K562 (cell line): Measurements from ENCODE around the gene CSNK1G2. TPM values are rescaled to one million over a fixed set of nuclear protein-coding genes. Genes with fewer than 3 reads are reported as not detected.

Experiments used
- CBX1 ChIP-seq: sonication (generic); IDR thresholded peaks from 2 replicates; pipeline ENCODE4 v1.6.1; 2016; ENCODE audit warnings: antibody characterized with exemption, low read depth, mild to moderate bottlenecking
- DIDO1 ChIP-seq: fragments of 450-650 bp; IDR thresholded peaks from 2 replicates; pipeline ENCODE4 v1.6.1; 2016; ENCODE audit warnings: low read depth, missing biosample characterization, missing genetic modification characterization
- NFYB ChIP-seq: IDR thresholded peaks from 2 replicates; pipeline ENCODE4 v1.6.1; 2011; ENCODE audit warnings: mild to moderate bottlenecking, moderate library complexity; ENCODE audit not compliant: insufficient read length; ENCODE audit errors: extremely low read depth
- PHF21A ChIP-seq: fragments of 450-650 bp; IDR thresholded peaks from 2 replicates; pipeline ENCODE4 v1.6.1; 2017; ENCODE audit warnings: low read depth, borderline replicate concordance
- SAFB ChIP-seq: fragments of 200-400 bp; formaldehyde crosslinking; IDR thresholded peaks from 2 replicates; pipeline ENCODE4 v1.6.1; 2017; ENCODE audit warnings: low read depth, low read length, borderline replicate concordance
- SIRT6 ChIP-seq: IDR thresholded peaks from one replicate; pipeline ENCODE4 v1.6.1; 2012; ENCODE audit warnings: low read depth, mild to moderate bottlenecking, control low read depth, inconsistent platforms, low read length, moderate library complexity
- TEAD4 ChIP-seq, 2 experiments: sonication (generic) in 1 of 2; formaldehyde crosslinking in 1 of 2; IDR thresholded peaks; 2 replicates each; pipeline versions ENCODE4 v1.6.1 to v1.8.0; 2012 to 2022; ENCODE audit warnings: borderline replicate concordance in 1 of 2, inconsistent platforms in 1 of 2, low read length in 1 of 2, mild to moderate bottlenecking in 1 of 2, missing genetic modification reagents in 1 of 2
- ZNF311 ChIP-seq: fragments of 250-450 bp; sonication (Bioruptor Pico); IDR thresholded peaks from 2 replicates; pipeline ENCODE4 v1.4.0; 2020; ENCODE audit warnings: mild to moderate bottlenecking, moderate library complexity
- ZNF41 ChIP-seq: fragments of 250-450 bp; sonication (Bioruptor Pico); conservative IDR thresholded peaks from 2 replicates; pipeline ENCODE4 v1.4.0; 2020; ENCODE audit warnings: mild to moderate bottlenecking
- polyA plus RNA-seq, 8 experiments: library from polyadenylated mRNA; depleted of rRNA in 4 of 8; stranded (reverse) in 5 of 8; unstranded in 3 of 8; fragments of >200 nt; fragmentation: Nextera tagmentation in 2 of 8; fragmentation: Illumina TruSeq in 1 of 8; extraction: Ambion mirVana in 2 of 8; extraction: Trizol in 1 of 8; gene quantifications; 2 replicates each; pipeline versions ENCODE4 v1.2.1 to v1.2.3, GENCODE V29; 2011 to 2014; ENCODE audit warnings: inconsistent platforms in 1 of 8, missing spikeins in 1 of 8
- total RNA-seq, 7 experiments: library from RNA; depleted of rRNA in 6 of 7; stranded (reverse); fragments of >200 nt in 6 of 7; fragmentation: Illumina TruSeq in 2 of 7; extraction: Trizol in 2 of 7; gene quantifications; 2 replicates each; pipeline versions ENCODE4 v1.2.1 to v1.2.3, GENCODE V29; 2011 to 2021; ENCODE audit warnings: low replicate concordance in 1 of 7
- TF ChIP-seq, protein P1 (sequence below): fragments of 250-450 bp; sonication (Bioruptor Pico); IDR thresholded peaks from 2 replicates; pipeline ENCODE4 v1.8.0; 2021; ENCODE audit warnings: moderate library complexity, mild to moderate bottlenecking, inconsistent platforms
- TF ChIP-seq, protein P2 (sequence below): fragments of 250-450 bp; sonication (Bioruptor Pico); IDR thresholded peaks from 2 replicates; pipeline ENCODE4 v1.5.1; 2021; ENCODE audit warnings: mild to moderate bottlenecking
- TF ChIP-seq, protein P3 (sequence below): fragments of 250-450 bp; sonication (Bioruptor Pico); IDR thresholded peaks from 2 replicates; pipeline ENCODE4 v1.4.0; 2020
- TF ChIP-seq, protein P4 (sequence below): fragments of 250-450 bp; sonication (Bioruptor Pico); IDR thresholded peaks from 2 replicates; pipeline ENCODE4 v1.4.0; 2020; ENCODE audit warnings: mild to moderate bottlenecking, moderate library complexity

Gene CSNK1G2
- total and polyA plus RNA-seq, 9 of the 15 experiments (the other 6 are each of a cell fraction or from before 2014, with no cell fraction given) = 0.48 to 119 (median 49.5) TPM

DNA sequence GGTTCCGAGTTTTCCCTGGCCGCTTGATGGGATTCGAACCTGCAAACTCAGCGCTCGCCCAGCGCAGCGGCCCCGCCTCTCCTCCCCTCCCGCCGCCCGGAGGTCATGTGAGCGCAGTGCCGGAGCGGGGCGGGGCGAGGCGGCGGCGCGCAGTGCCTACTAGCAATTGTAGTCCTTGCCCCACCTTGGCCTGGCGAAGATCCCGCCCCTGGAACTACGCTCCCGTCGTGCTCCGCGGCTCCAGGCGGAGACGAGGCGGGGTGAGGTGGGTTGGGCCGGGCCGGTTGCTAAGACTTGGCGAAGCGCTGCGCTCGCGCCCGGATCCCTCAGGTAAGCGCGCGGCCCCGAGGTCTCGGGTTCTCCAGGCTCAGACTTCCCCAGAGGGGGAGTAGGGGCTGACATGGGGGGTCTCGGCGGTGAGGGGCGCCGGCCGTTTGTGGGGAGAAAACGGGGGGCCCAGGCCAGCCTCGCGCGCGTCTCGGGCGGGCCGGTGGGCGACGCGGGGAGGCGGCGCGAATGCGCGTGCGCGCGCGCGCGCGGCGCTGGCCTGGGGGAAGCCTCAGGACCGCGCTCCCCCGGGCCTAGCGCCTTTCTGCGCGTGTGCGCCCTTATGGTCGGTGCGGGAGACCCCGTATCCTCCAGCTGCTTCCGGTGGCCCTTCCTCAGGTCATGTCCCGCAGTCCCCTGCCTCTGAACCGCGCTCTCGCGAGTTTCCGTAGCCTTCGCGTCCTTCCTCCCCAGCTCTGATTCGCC, 35.7 kb upstream of the CSNK1G2 start, which contains the start of the genes ADAT3 and SCAMP4 (continued):
- TF ChIP-seq, protein P1, sequence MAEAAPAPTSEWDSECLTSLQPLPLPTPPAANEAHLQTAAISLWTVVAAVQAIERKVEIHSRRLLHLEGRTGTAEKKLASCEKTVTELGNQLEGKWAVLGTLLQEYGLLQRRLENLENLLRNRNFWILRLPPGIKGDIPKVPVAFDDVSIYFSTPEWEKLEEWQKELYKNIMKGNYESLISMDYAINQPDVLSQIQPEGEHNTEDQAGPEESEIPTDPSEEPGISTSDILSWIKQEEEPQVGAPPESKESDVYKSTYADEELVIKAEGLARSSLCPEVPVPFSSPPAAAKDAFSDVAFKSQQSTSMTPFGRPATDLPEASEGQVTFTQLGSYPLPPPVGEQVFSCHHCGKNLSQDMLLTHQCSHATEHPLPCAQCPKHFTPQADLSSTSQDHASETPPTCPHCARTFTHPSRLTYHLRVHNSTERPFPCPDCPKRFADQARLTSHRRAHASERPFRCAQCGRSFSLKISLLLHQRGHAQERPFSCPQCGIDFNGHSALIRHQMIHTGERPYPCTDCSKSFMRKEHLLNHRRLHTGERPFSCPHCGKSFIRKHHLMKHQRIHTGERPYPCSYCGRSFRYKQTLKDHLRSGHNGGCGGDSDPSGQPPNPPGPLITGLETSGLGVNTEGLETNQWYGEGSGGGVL = no peak
- TF ChIP-seq, protein P2, sequence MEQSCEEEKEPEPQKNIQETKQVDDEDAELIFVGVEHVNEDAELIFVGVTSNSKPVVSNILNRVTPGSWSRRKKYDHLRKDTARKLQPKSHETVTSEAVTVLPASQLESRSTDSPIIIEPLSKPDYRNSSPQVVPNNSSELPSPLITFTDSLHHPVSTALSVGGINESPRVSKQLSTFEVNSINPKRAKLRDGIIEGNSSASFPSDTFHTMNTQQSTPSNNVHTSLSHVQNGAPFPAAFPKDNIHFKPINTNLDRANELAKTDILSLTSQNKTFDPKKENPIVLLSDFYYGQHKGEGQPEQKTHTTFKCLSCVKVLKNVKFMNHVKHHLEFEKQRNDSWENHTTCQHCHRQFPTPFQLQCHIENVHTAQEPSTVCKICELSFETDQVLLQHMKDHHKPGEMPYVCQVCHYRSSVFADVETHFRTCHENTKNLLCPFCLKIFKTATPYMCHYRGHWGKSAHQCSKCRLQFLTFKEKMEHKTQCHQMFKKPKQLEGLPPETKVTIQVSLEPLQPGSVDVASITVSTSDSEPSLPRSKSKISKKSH (CRISPR knock-in tag) = no peak
- TF ChIP-seq DIDO1 (tag) (peak; percentile 67), ZNF311 (CRISPR knock-in tag) (peak; percentile 60; the same call in 1 of the 2 replicates), TEAD4 (IDR thresholded peaks at IDR 0.05; ENCODE audit: low read length) (no peak), TEAD4 (CRISPR knock-in tag; IDR thresholded peaks at IDR 0.05; ENCODE audit: borderline replicate concordance) (no peak), NFYB (no peak), SIRT6 (no peak), CBX1 (peak; percentile 9; the same call in 1 of the 2 replicates), SAFB (no peak), PHF21A (peak; percentile 10; the same call in 1 of the 2 replicates), ZNF41 (CRISPR knock-in tag) (peak; percentile 62; the same call in 1 of the 2 replicates)
- TF ChIP-seq, protein P3, sequence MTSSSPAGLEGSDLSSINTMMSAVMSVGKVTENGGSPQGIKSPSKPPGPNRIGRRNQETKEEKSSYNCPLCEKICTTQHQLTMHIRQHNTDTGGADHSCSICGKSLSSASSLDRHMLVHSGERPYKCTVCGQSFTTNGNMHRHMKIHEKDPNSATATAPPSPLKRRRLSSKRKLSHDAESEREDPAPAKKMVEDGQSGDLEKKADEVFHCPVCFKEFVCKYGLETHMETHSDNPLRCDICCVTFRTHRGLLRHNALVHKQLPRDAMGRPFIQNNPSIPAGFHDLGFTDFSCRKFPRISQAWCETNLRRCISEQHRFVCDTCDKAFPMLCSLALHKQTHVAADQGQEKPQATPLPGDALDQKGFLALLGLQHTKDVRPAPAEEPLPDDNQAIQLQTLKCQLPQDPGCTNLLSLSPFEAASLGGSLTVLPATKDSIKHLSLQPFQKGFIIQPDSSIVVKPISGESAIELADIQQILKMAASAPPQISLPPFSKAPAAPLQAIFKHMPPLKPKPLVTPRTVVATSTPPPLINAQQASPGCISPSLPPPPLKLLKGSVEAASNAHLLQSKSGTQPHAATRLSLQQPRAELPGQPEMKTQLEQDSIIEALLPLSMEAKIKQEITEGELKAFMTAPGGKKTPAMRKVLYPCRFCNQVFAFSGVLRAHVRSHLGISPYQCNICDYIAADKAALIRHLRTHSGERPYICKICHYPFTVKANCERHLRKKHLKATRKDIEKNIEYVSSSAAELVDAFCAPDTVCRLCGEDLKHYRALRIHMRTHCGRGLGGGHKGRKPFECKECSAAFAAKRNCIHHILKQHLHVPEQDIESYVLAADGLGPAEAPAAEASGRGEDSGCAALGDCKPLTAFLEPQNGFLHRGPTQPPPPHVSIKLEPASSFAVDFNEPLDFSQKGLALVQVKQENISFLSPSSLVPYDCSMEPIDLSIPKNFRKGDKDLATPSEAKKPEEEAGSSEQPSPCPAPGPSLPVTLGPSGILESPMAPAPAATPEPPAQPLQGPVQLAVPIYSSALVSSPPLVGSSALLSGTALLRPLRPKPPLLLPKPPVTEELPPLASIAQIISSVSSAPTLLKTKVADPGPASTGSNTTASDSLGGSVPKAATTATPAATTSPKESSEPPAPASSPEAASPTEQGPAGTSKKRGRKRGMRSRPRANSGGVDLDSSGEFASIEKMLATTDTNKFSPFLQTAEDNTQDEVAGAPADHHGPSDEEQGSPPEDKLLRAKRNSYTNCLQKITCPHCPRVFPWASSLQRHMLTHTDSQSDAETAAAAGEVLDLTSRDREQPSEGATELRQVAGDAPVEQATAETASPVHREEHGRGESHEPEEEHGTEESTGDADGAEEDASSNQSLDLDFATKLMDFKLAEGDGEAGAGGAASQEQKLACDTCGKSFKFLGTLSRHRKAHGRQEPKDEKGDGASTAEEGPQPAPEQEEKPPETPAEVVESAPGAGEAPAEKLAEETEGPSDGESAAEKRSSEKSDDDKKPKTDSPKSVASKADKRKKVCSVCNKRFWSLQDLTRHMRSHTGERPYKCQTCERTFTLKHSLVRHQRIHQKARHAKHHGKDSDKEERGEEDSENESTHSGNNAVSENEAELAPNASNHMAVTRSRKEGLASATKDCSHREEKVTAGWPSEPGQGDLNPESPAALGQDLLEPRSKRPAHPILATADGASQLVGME (CRISPR knock-in tag) = no peak
- TF ChIP-seq, protein P4, sequence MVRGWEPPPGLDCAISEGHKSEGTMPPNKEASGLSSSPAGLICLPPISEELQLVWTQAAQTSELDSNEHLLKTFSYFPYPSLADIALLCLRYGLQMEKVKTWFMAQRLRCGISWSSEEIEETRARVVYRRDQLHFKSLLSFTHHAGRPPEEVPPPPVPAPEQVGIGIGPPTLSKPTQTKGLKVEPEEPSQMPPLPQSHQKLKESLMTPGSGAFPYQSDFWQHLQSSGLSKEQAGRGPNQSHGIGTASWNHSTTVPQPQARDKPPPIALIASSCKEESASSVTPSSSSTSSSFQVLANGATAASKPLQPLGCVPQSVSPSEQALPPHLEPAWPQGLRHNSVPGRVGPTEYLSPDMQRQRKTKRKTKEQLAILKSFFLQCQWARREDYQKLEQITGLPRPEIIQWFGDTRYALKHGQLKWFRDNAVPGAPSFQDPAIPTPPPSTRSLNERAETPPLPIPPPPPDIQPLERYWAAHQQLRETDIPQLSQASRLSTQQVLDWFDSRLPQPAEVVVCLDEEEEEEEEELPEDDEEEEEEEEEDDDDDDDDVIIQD (CRISPR knock-in tag) = 0 out of 2 replicates have a peak, but pooled peaks have one; percentile 64
